IMR-90 (cell line): ENCODE data around the gene PPIL6. TPM values are rescaled to one million over a fixed set of nuclear protein-coding genes. Genes with fewer than 3 reads are reported as not detected.

Source experiments
- ATAC-seq: fragments of 200-7000 bp; cut with Tn5 transposase; 2 replicates; pipeline ENCODE4 v1.9.1; 2020; ENCODE audit warnings: low read depth, mild to moderate bottlenecking, moderate library complexity
- BruUV-seq: library from RNA; stranded (reverse); fragments of 400-500 nt; replicated peaks from 2 replicates; lab custom pipeline; 2021; lab: Mats Ljungman, UMichigan
- CTCF ChIA-PET: fragments of 300-600 bp; formaldehyde crosslinking; extraction: SDS; loops from one replicate; lab custom pipeline; 2021; ENCODE audit warnings: antibody characterized with exemption; lab: Yijun Ruan, JAX
- POLR2A ChIA-PET: fragments of 300-600 bp; sonication (Branson Sonifier 250); formaldehyde crosslinking; loops from one replicate; lab custom pipeline; 2022; ENCODE audit warnings: antibody characterized with exemption; ENCODE audit not compliant: unreplicated experiment; lab: Charles Lee
- DNase-seq: peaks from one replicate; pipeline ENCODE4 v3.0.0; 2013
- H2AFZ ChIP-seq: replicated peaks from 2 replicates; pipeline ENCODE3; 2013; ENCODE audit warnings: low read length, mild to moderate bottlenecking; ENCODE audit not compliant: poor library complexity
- H2AK5ac ChIP-seq: 2 replicates; pipeline ENCODE4 v1.6.1; 2013; ENCODE audit warnings: low read depth, low read length, inconsistent platforms
- H2AK9ac ChIP-seq: replicated peaks from 2 replicates; pipeline ENCODE3; 2013; ENCODE audit warnings: mild to moderate bottlenecking, low read depth, low read length, moderate library complexity; ENCODE audit not compliant: poor library complexity
- H2BK120ac ChIP-seq: 2 replicates; pipeline ENCODE4 v1.6.1; 2013; ENCODE audit warnings: low read depth, low read length, inconsistent platforms
- H2BK15ac ChIP-seq: 3 replicates; pipeline ENCODE4 v1.6.1; 2013; ENCODE audit warnings: low read depth, low read length, inconsistent platforms
- H2BK20ac ChIP-seq: 2 replicates; pipeline ENCODE4 v1.6.1; 2013; ENCODE audit warnings: low read depth, mild to moderate bottlenecking, inconsistent platforms, low read length, moderate library complexity
- H2BK5ac ChIP-seq: 2 replicates; pipeline ENCODE4 v1.6.1; 2013; ENCODE audit warnings: mild to moderate bottlenecking, low read depth, low read length, inconsistent platforms; ENCODE audit not compliant: poor library complexity, severe bottlenecking
- H3K14ac ChIP-seq: replicated peaks from 2 replicates; pipeline ENCODE4 v1.6.1; 2013; ENCODE audit warnings: low read depth, low read length, inconsistent platforms
- H3K18ac ChIP-seq: 2 replicates; pipeline ENCODE4 v1.6.1; 2013; ENCODE audit warnings: low read depth, low read length, control low read depth
- H3K23ac ChIP-seq: 2 replicates; pipeline ENCODE4 v1.6.1; 2013; ENCODE audit warnings: low read depth, low read length, inconsistent platforms
- H3K27ac ChIP-seq: 2 replicates; pipeline ENCODE4 v1.5.1; 2013; ENCODE audit warnings: mild to moderate bottlenecking, control low read depth, low read length; ENCODE audit not compliant: insufficient read depth
- H3K27me3 ChIP-seq: 2 replicates; pipeline ENCODE4 v1.6.1; 2013; ENCODE audit warnings: low read length; ENCODE audit not compliant: control insufficient read depth, insufficient read depth
- H3K36me3 ChIP-seq: 2 replicates; pipeline ENCODE4 v1.6.1; 2013; ENCODE audit warnings: low read length, mixed read lengths; ENCODE audit not compliant: control insufficient read depth, insufficient read depth
- H3K4ac ChIP-seq: 2 replicates; pipeline ENCODE4 v1.6.1; 2013; ENCODE audit warnings: low read depth, low read length, inconsistent platforms
- H3K4me1 ChIP-seq: 2 replicates; pipeline ENCODE4 v1.6.1; 2013; ENCODE audit warnings: low read length, mixed read lengths; ENCODE audit not compliant: control insufficient read depth, insufficient read depth
- H3K4me2 ChIP-seq: 2 replicates; pipeline ENCODE4 v1.6.1; 2013; ENCODE audit warnings: low read depth, mild to moderate bottlenecking, control low read depth, low read length, moderate library complexity
- H3K4me3 ChIP-seq: 2 replicates; pipeline ENCODE4 v1.5.1; 2013; ENCODE audit warnings: low read depth, mild to moderate bottlenecking, control low read depth, low read length, moderate library complexity; ENCODE audit not compliant: insufficient read depth
- H3K56ac ChIP-seq: 2 replicates; pipeline ENCODE4 v1.6.1; 2013; ENCODE audit warnings: low read length, inconsistent platforms; ENCODE audit not compliant: insufficient read depth; ENCODE audit errors: extremely low read depth
- H3K79me1 ChIP-seq, 2 experiments: 2 replicates each; pipeline ENCODE4 v1.6.1; 2013; ENCODE audit warnings: low read length in 2 of 2, inconsistent platforms in 1 of 2, low read depth in 1 of 2
- H3K9ac ChIP-seq: 2 replicates; pipeline ENCODE4 v1.6.1; 2013; ENCODE audit warnings: low read depth, low read length, control low read depth
- H3K9me1 ChIP-seq: 2 replicates; pipeline ENCODE4 v1.6.1; 2013; ENCODE audit warnings: low read length, inconsistent platforms; ENCODE audit not compliant: insufficient read depth
- H3K9me3 ChIP-seq: 2 replicates; pipeline ENCODE4 v1.6.1; 2013; ENCODE audit warnings: low read length; ENCODE audit not compliant: control insufficient read depth, insufficient read depth
- H4K20me1 ChIP-seq: 2 replicates; pipeline ENCODE4 v1.6.1; 2013; ENCODE audit warnings: low read length, inconsistent platforms; ENCODE audit not compliant: insufficient read depth
- H4K5ac ChIP-seq: 2 replicates; pipeline ENCODE4 v1.6.1; 2013; ENCODE audit warnings: mild to moderate bottlenecking, low read depth, low read length, control low read depth
- H4K8ac ChIP-seq, 2 experiments: 2 replicates each; pipeline ENCODE4 v1.6.1; 2013; ENCODE audit warnings: low read depth in 2 of 2, low read length in 2 of 2, control low read depth in 1 of 2, inconsistent platforms in 1 of 2
- H4K91ac ChIP-seq: 2 replicates; pipeline ENCODE4 v1.6.1; 2013; ENCODE audit warnings: low read depth, low read length, inconsistent platforms; ENCODE audit not compliant: insufficient read depth
- BHLHE40 ChIP-seq: fragments of 150-350 bp; IDR thresholded peaks from 2 replicates; pipeline ENCODE4 v1.6.1; 2016; ENCODE audit warnings: mild to moderate bottlenecking, low read depth, low read length
- FOS ChIP-seq: fragments of 150-350 bp; IDR thresholded peaks from 2 replicates; pipeline ENCODE4 v1.6.1; 2016; ENCODE audit warnings: low read depth, low read length
- MAFK ChIP-seq: IDR thresholded peaks from 2 replicates; pipeline ENCODE4 v1.6.1; 2012; ENCODE audit warnings: low read depth, low read length, improper control_type of control experiment
- NFE2L2 ChIP-seq: fragments of 150-350 bp; IDR thresholded peaks from 2 replicates; pipeline ENCODE4 v1.6.1; 2016; ENCODE audit warnings: low read depth, mild to moderate bottlenecking, low read length
- POLR2A ChIP-seq: IDR thresholded peaks from 2 replicates; pipeline ENCODE4 v1.6.1; 2012; ENCODE audit warnings: mild to moderate bottlenecking, low read depth, low read length
- RFX5 ChIP-seq: IDR thresholded peaks from 2 replicates; pipeline ENCODE4 v1.8.0; 2012; ENCODE audit warnings: low read depth, mild to moderate bottlenecking, low read length, moderate library complexity
- SMC3 ChIP-seq: fragments of 150-350 bp; IDR thresholded peaks from 2 replicates; pipeline ENCODE4 v1.6.1; 2016; ENCODE audit warnings: low read depth, mild to moderate bottlenecking, antibody characterized with exemption, low read length, moderate library complexity
- WGBS, 2 experiments: methylation state at CpG; one replicate each; pipeline versions ENCODE4 v1.1.5 to v1.1.7; 2013; ENCODE audit warnings: missing lambda C conversion rate in 2 of 2; ENCODE audit not compliant: insufficient read length in 1 of 2; ENCODE audit errors: extremely low coverage in 2 of 2; 5-methylcytosine and 5-hydroxymethylcytosine counted together
- dilution Hi-C: fragments of 300-500 bp; cut with HindIII; formaldehyde crosslinking; loops from one replicate; pipeline ENCODE4 v1.14.3; 2018; ENCODE audit warnings: low sequenced_read_pairs; ENCODE audit not compliant: unreplicated experiment
- in situ Hi-C: fragments of 300-500 bp; cut with MboI; formaldehyde crosslinking; loops from 3 replicates; pipeline ENCODE4 v1.14.3; 2019; ENCODE audit warnings: low sequenced_read_pairs, inconsistent platforms, mixed read lengths
- intact Hi-C: fragments of 100-400 bp; cut with micrococcal nuclease; formaldehyde crosslinking; loops from 2 replicates; pipeline ENCODE4 v1.10.0; 2022
- polyA plus RNA-seq, 3 experiments: library from polyadenylated mRNA; depleted of rRNA; stranded (reverse); fragments of >200 nt; gene quantifications; 2 replicates each; pipeline ENCODE4 v1.2.3, GENCODE V29; 2012; ENCODE audit warnings: low replicate concordance in 1 of 3
- total RNA-seq: library from RNA; depleted of rRNA; stranded (reverse); fragments of >200 nt; gene quantifications from 2 replicates; pipeline ENCODE4 v1.2.3, GENCODE V29; 2012
- TF ChIP-seq, protein P1 (sequence below): fragments of 150-350 bp; IDR thresholded peaks from 2 replicates; pipeline ENCODE4 v1.6.1; 2017; ENCODE audit warnings: mild to moderate bottlenecking, antibody characterized with exemption, low read length, low read depth

The PPIL6 gene
- total and polyA plus RNA-seq, 2 of the 4 experiments (the other 2 are of a cell fraction), result 0.15 to 0.18 TPM

DNA sequence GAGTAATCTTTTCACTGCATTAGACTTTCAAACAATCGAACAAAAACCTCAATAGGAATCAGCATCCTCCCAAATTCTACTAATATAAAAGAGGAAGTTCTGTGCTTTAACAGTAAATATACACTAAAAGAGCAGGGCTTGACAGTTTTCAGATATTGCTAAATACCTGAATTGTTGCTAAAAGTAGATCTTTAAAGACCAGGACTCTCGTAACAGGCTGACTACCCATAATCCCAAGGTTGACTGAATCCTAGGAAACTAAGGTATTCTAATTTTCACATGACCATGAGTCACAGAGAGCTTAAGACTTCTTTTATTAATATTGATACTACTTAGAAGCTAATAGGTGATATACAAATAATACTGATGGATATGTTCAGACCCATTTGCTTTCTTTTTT lies 68.3 kb downstream of the PPIL6 start:
- no peak overlapping the region for H4K8ac ChIP-seq
- dilution Hi-C loops, result no loop called here
- ATAC-seq (no peak), DNase-seq (no peak)
- no peak overlapping the region for H3K23ac ChIP-seq
- H3K9ac ChIP-seq, result no peak overlapping the region
- in situ Hi-C loops, result no loop called here
- no peak overlapping the region for H2BK5ac ChIP-seq
- WGBS, 2 experiments, result no CpG with 5 or more reads among the region's 2 CpGs
- H3K4me2 ChIP-seq, result no peak overlapping the region
- H2BK15ac ChIP-seq, result no peak overlapping the region
- H3K4me1 ChIP-seq, result no peaks in the 10 kb centered on the region
- peaks cover 4% of the 10 kb centered on the region; the same call in 1 of the 2 replicates for H4K20me1 ChIP-seq
- peaks cover 5% of the 10 kb centered on the region; the same call in 1 of the 2 replicates for H3K9me1 ChIP-seq
- no peak overlapping the region for H2AK9ac ChIP-seq
- H2BK120ac ChIP-seq, result no peak overlapping the region
- no peaks in the 10 kb centered on the region for H3K9me3 ChIP-seq
- ChIA-PET POLR2A (no interaction called here), CTCF (no interaction called here)
- no peak overlapping the region for H3K14ac ChIP-seq
- no peak overlapping the region for H2AFZ ChIP-seq
- intact Hi-C loops, result no loop called here
- H2AK5ac ChIP-seq, result no peak overlapping the region
- H4K91ac ChIP-seq, result no peak overlapping the region
- no TSS peak for BruUV-seq
- no peak overlapping the region for H3K56ac ChIP-seq
- H2BK20ac ChIP-seq, result no peak overlapping the region
- H3K4me3 ChIP-seq, result no peak overlapping the region
- H3K27me3 ChIP-seq, result no peaks in the 10 kb centered on the region
- no peak overlapping the region for H3K4ac ChIP-seq
- no peak overlapping the region for H4K5ac ChIP-seq
- no peak overlapping the region for H3K18ac ChIP-seq
- no peak overlapping the region for H3K27ac ChIP-seq
- peaks cover 42% of the 10 kb centered on the region for H3K36me3 ChIP-seq
- H3K79me1 ChIP-seq, result peaks cover 21 to 46% of the 10 kb centered on the region in 2 experiments
- TF ChIP-seq SMC3, result no peak
- TF ChIP-seq POLR2A, result no peak
- TF ChIP-seq BHLHE40, result no peak
- TF ChIP-seq MAFK, result no peak
- TF ChIP-seq NFE2L2, result no peak
- no peak for TF ChIP-seq FOS
- TF ChIP-seq, protein P1, sequence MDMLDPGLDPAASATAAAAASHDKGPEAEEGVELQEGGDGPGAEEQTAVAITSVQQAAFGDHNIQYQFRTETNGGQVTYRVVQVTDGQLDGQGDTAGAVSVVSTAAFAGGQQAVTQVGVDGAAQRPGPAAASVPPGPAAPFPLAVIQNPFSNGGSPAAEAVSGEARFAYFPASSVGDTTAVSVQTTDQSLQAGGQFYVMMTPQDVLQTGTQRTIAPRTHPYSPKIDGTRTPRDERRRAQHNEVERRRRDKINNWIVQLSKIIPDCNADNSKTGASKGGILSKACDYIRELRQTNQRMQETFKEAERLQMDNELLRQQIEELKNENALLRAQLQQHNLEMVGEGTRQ, result no peak
- no peak for TF ChIP-seq RFX5
